GM21390 (cell line): Measurements from ENCODE around the gene HHLA2.
A peak's percentile ranks its signal among the peaks of the same experiment; 100 is the strongest.

ENCODE experiments used
- ATAC-seq: cut with Tn5 transposase; IDR thresholded peaks from one replicate; pipeline ENCODE4 v1.9.1; 2021; ENCODE audit not compliant: unreplicated experiment

The HHLA2 gene

DNA sequence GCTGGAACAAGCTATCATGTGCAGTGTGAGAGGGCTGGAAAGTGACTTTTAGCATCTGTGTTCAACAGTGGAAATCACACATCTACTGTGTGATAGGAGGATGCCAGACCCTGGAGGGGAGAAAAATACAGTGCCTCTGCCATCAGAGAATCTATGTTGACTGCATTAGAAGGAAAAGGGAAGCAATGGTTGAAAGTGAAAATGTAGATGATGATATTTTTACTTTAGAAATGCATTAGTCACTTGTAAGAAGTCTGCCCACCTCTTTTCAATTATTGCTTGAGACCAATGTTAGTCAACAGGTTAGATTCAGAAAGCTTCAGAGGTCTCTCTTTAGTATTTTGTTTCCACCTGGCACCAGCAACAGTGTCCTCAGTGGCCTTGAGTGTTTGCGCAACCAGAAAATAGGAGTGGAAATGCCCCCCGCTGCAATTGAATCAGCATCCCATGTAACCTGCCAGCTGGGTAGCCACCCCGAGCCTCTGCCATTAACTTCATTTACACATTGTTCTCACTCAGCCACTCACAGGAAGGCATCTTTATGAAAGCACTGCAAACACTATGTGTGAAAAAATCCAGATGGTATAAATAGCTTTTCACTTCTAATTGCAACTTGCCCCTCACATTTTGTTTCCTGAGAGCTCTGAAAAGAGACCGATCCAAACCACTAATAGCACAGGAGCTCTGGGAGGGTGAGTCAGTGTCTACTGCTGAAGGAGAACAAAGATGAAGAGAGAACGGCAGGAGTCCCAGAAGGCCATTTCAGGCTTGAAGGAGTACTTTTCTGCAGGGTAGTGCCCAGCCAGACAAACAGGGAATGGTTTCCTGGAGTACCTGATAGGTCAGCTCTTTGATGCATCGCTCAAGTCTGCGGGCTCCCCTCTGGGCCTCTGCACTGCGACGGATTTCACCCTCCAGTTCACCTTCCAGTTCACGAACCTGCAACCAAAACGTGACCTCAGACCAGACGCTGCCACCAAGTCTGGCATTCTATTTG, 92.1 kb downstream of the HHLA2 start:
- peak; percentile 65 for ATAC-seq

DNA sequence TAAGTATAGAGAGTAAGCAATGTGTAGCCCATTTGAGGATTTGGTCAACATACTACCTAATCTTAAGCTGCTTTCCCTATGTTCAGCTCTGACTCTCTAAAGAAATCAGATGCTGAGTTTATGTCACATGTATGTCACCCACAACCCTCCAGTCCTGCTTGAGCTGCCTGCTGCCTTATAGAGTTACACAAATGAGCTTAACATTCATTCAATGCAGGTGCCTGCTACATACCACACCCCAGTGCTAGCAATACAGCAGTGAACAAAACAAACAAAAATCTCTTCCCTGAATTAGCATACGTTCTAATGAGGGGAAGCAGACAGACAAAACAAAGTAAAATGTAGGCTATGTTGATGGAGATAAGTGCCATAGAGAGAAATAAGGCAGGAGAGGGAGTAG, 93.0 kb downstream of the HHLA2 start:
- no peak for ATAC-seq

DNA sequence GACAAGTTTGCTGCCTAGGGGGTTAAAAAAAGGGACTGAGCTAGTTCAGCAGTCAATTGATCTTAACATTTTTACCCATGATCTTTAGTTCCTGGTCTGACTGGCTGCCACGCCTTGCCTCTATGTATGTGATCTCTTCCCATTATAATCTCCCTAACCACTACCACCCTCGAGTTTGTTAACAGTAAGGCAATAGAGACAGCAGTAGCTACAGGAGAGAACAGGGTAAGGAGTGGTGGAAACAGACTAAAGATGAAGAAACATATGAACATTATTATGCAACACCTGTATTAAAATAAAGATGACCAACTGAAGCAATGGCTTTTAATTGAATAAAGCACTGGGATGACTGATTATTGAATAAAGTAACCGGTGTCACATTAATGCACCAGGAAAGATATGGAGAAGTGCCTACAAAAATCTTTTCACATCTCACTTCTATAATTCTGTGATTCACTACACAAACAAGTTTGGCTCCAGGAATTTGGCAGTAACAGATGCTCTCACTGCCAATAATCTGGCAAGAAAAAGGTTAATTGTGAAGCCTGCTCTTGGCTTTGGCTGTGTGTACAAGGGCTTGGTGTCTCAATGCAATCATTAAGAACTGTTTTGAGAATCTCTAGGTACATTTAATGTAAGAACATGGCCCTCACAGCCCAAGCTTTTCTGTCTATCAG, 95.7 kb downstream of the HHLA2 start:
- no peak for ATAC-seq

GRCh38 chr3:108393128-108393900, 97.0 kb downstream of the HHLA2 start:
- no peak for ATAC-seq

- no peak for ATAC-seq
Measured at GRCh38 chr3:108394016-108394415, 97.7 kb downstream of the HHLA2 start.

- ATAC-seq = no peak
Measured at GRCh38 chr3:108394563-108394962, 98.2 kb downstream of the HHLA2 start.

- ATAC-seq = no peak
Measured at GRCh38 chr3:108396336-108396735, 100.0 kb downstream of the HHLA2 start.

DNA sequence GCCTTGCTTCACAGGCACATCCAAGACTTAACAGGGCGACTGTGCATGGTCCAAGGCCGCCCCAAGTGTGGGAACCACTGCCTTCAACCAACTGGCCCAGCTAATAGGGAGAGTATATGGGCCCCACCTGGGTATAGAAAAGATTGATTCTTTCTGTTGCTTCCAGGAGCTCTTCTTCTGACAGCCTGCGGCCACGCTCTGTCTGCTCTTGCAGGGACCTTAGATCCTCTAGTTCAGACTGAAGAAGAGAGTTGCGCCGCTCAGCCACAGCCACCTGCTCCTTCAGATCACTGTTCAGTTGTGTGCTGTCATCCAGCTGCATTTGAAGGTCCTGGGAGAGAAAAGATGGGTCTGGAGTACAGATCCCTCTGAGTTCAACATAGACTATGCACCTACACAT, 102.2 kb downstream of the HHLA2 start:
- ATAC-seq = no peak

DNA sequence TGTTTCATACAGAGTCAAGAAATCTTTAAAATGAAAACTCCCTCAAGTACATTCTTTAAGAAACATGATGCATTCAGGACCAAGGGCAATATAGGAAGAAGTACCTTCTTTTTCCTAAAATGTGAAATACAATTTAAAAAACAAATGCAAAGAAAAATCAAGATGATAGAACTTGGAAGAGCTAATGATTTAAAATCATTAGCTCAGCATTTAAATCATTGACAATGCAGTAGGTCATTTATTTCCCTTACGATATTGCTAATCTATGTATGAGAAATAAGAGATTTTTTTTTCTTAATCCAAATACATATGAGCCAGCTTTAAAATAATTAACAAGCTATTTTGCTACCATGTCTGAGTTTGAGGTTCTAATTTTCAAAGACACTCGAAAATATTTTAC, 105.5 kb downstream of the HHLA2 start:
- no peak for ATAC-seq

GRCh38 chr3:108403198-108403597, 106.8 kb downstream of the HHLA2 start:
- no peak for ATAC-seq

GRCh38 chr3:108403686-108404345, 107.5 kb downstream of the HHLA2 start:
- no peak for ATAC-seq

- no peak for ATAC-seq
Measured at GRCh38 chr3:108404368-108404767, 108.0 kb downstream of the HHLA2 start.

DNA sequence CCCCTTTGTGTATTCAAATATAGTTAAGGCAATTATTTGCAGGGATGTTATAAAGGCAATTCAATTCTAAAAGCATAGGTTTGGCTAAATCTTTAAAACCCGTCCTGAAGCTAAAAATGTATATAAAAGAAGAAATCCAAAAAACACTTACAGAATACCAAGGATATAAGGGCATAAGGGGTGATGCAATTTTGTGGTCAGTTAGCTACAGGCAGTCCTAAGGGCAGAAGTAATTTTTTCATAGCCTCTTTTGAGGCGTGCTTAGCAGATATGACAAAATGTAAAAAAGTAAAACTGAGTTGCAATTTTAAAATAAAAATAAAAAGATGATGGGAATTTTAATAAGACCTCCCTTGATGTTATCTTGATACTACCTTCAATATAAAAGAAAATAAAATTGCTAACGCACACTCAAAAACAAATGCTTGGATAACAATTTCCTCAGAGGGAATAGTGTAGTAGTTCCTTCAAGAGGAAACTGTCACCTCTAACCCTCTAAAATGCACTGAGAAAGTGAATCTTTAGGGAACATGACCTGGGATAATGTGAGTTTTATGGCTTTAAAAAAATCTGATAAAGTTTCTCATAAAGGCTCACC, 109.8 kb downstream of the HHLA2 start:
- no peak for ATAC-seq

- ATAC-seq = peak; percentile 95
Measured at GRCh38 chr3:108406661-108407206, 110.4 kb downstream of the HHLA2 start.

GRCh38 chr3:108407886-108408285, 111.5 kb downstream of the HHLA2 start:
- ATAC-seq = peak; percentile 44

DNA sequence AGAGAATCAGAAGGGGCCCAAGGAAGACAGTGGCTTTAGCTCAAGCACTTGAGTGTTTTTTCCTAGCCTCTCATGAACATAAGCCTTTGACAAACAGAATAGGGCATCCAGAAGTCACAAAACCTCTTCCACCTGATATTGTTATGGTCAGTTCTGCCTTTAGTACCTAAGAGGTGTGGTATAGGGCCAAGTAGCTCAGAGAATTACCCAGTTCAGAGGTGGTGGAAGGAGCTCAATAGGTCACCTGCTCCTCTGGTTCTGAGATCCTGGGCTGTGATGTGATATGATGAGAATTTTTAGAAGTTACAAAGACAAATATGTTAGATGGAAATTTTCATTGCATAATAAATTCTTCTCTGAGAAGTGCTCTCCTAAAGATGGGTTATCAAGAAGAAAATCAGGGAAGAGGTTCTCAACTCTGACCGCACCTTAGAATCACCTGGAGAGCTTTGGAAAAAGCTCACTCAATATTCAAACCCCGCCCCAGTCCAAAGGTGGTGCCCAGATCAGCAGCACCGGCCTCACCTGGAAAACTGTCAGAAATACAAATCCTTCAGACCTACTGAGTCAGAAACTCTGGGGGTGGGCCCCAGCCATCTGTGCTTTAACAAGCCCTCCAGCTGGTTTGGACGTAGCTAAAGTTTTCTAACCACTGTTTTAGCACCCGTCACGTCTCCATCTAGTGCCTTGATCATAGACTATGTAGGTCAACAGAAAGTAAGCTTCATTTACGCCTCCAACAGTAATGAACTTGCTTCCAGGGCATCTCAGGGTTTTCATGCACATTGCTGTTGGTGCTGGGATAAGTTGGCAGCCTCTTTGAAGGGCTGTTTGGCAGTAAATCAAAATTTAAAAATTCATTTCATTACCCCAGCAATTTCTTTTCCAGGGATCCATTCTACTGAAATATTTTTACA, 112.8 kb downstream of the HHLA2 start:
- no peak for ATAC-seq

GRCh38 chr3:108409800-108410178, 113.4 kb downstream of the HHLA2 start:
- ATAC-seq = no peak

GRCh38 chr3:108410531-108410984, 114.2 kb downstream of the HHLA2 start:
- ATAC-seq = no peak

GRCh38 chr3:108412121-108412750, 115.9 kb downstream of the HHLA2 start:
- no peak for ATAC-seq
